ENCODE data around the gene CIDEC.
A peak's percentile ranks its signal among the peaks of the same experiment; 100 is the strongest.

Gene CIDEC

DNA sequence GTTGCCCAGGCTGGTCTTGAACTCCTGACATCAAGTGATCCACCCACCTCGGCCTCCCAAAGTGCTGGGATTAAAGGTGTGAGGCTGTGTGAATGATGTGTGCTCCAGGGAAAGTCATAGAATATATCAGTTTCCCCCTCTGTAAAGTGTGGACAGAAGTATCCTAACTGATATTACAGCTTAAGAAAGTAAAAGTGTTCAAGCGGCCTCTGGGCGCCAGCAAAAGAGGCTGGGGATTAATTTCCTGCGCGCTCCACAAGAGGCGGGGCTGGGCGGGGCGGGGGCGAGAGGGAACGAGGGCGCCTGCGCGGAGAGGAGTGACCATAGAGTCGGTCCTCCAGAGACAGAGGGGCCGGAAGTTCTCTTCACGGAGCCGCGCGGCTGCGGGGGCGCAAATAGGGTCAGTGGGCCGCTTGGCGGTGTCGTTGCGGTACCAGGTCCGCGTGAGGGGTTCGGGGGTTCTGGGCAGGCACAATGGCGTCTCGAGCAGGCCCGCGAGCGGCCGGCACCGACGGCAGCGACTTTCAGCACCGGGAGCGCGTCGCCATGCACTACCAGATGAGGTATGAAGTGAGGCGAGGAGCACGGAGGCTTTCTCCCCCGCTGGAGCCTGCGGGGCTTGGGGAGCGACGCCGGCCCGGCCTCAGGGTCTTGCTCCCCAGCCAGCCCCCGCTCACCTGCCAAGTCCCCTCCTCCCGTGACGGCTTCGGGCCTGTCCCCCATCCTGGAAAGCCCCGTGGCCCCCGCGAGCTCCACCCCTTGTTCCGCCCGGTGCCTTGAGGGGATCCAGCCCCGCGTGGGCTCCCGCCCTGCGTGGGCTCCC, 10.4 kb upstream of the CIDEC start, which contains the start of gene JAGN1:
Gene JAGN1, plus strand, starts transcription at position 362 of the 823 bp plus-strand sequence. Its CDS starts 113 bp downstream, at position 475.
- Histone ChIP-seq H3K4me3 (replicated peaks; ENCODE audit: low read depth, low read length) (peak within 1 kb of the TSS; percentile 100), H3K27me3 (replicated peaks; ENCODE audit: control insufficient read depth, insufficient read depth, low read length) (no peaks in the 10 kb centered on the region), H3K36me3 (ENCODE audit: control insufficient read depth, insufficient read depth, low read length) (peaks cover 10% of the 10 kb centered on the region)
- peak; percentile 93 for DNase-seq (ENCODE audit: extremely low read depth, insufficient read length)
- TF ChIP-seq, protein P1, sequence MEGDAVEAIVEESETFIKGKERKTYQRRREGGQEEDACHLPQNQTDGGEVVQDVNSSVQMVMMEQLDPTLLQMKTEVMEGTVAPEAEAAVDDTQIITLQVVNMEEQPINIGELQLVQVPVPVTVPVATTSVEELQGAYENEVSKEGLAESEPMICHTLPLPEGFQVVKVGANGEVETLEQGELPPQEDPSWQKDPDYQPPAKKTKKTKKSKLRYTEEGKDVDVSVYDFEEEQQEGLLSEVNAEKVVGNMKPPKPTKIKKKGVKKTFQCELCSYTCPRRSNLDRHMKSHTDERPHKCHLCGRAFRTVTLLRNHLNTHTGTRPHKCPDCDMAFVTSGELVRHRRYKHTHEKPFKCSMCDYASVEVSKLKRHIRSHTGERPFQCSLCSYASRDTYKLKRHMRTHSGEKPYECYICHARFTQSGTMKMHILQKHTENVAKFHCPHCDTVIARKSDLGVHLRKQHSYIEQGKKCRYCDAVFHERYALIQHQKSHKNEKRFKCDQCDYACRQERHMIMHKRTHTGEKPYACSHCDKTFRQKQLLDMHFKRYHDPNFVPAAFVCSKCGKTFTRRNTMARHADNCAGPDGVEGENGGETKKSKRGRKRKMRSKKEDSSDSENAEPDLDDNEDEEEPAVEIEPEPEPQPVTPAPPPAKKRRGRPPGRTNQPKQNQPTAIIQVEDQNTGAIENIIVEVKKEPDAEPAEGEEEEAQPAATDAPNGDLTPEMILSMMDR (IDR thresholded peaks at IDR 0.05; ENCODE audit: insufficient read depth, low read length, poor library complexity, severe bottlenecking), result no peak

DNA sequence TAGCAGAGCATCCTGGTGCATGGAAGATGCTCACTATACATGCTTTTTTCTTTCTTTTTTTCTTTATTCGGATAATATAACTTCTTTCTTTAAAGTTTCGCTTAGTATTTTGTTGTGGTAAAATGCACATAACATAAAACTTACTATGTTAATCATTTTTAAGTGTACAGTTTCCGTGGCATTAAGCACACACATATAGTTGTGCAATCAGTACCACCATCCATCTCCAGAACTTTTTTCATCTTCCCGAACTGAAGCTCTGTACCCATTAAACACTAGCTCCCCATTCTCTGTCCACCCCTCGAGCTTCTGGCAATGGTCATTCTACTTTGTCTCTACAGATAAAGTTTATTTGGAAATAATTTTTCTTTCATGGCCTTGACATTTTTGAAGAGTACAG, 9.4 kb upstream of the CIDEC start:
- Histone ChIP-seq H3K36me3 (ENCODE audit: control insufficient read depth, insufficient read depth, low read length) (peaks cover 10% of the 10 kb centered on the region), H3K27me3 (replicated peaks; ENCODE audit: control insufficient read depth, insufficient read depth, low read length) (no peaks in the 10 kb centered on the region), H3K4me3 (replicated peaks; ENCODE audit: low read depth, low read length) (no peak overlapping the region)
- DNase-seq (ENCODE audit: extremely low read depth, insufficient read length), result no peak
- TF ChIP-seq, protein P1 (IDR thresholded peaks at IDR 0.05; ENCODE audit: insufficient read depth, low read length, poor library complexity, severe bottlenecking), result no peak

DNA sequence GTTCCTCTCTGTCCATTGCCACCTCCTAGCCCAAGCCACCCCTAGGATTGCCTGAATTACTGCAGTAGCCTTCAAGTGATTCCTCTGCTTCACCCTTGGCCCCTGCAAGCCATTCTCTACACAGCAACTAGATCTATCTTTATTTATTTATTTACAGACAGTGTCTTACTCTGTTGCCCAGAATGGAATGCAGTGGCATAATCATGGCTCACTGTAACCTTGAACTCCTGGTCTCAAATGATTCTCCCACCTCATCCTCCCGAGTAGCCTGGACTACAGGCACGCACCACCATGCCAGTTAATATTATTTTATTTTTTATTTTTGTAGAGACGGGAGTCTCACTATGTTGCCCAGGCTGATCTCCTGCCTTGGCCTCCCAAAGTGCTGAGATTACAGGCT, 8.5 kb upstream of the CIDEC start:
- DNase-seq (ENCODE audit: extremely low read depth, insufficient read length), result no peak
- peaks cover 9% of the 10 kb centered on the region for H3K36me3 ChIP-seq (ENCODE audit: control insufficient read depth, insufficient read depth, low read length)
- TF ChIP-seq, protein P1 (IDR thresholded peaks at IDR 0.05; ENCODE audit: insufficient read depth, low read length, poor library complexity, severe bottlenecking), result no peak
- H3K27me3 ChIP-seq (replicated peaks; ENCODE audit: control insufficient read depth, insufficient read depth, low read length), result no peaks in the 10 kb centered on the region
- no peak overlapping the region for H3K4me3 ChIP-seq (replicated peaks; ENCODE audit: low read depth, low read length)

DNA sequence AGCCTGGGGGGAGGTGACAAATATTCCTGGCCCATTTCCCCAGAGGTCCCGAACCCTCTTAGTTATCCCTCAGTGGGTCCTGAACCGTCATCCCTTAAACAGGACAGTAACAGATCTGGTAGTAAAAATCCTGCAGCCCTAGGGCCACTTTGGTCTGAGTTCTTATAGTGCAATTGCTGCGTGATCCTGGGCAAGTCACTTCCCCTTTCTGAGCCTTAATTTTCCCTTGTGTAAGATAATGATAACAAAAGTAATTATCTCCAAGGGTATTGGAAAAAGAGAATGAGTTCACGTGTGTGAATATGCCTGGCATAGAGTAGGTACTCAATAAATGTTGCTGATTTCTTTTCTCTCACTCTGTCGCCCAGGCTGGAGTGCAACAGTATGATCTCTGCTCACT, 7.4 kb upstream of the CIDEC start:
- Histone ChIP-seq H3K4me3 (replicated peaks; ENCODE audit: low read depth, low read length) (no peak overlapping the region), H3K36me3 (ENCODE audit: control insufficient read depth, insufficient read depth, low read length) (no peaks in the 10 kb centered on the region), H3K27me3 (replicated peaks; ENCODE audit: control insufficient read depth, insufficient read depth, low read length) (no peaks in the 10 kb centered on the region)
- TF ChIP-seq, protein P1 (IDR thresholded peaks at IDR 0.05; ENCODE audit: insufficient read depth, low read length, poor library complexity, severe bottlenecking), result no peak
- no peak for DNase-seq (ENCODE audit: extremely low read depth, insufficient read length)

DNA sequence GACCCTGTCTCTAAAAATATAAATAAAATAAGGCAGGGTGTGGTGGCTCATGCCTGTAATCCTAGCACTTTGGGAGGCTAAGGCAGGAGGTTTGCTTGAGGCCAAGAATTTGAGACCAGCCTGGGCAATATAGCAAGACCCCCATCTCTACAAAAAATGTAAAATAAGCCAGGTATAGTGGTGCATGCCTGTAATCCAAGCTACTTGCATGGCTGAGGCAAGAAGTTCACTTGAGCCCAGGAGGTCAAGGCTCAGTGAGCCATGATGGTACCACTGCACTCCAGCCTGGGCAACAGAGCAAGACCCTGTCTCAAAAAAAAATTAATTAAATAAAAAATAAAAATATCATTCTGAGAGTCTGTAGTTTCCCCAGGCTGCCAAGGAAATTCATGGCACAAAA, 6.3 kb upstream of the CIDEC start:
- Histone ChIP-seq H3K36me3 (ENCODE audit: control insufficient read depth, insufficient read depth, low read length) (no peaks in the 10 kb centered on the region), H3K27me3 (replicated peaks; ENCODE audit: control insufficient read depth, insufficient read depth, low read length) (no peaks in the 10 kb centered on the region), H3K4me3 (replicated peaks; ENCODE audit: low read depth, low read length) (no peak overlapping the region)
- DNase-seq (ENCODE audit: extremely low read depth, insufficient read length), result no peak
- TF ChIP-seq, protein P1 (IDR thresholded peaks at IDR 0.05; ENCODE audit: insufficient read depth, low read length, poor library complexity, severe bottlenecking), result no peak

Data from GM06990 (cell line).